Effector memory CD4-positive, alpha-beta T cell (primary cell): Measurements from ENCODE around the gene RNASEH2B.
A peak's percentile ranks its signal among the peaks of the same experiment; 100 is the strongest.

Experiments
- DNase-seq, 3 donors: peaks; one replicate each; pipeline ENCODE4 v3.0.0-alpha.2; 2020
- H3K27ac ChIP-seq: 2 replicates; pipeline ENCODE4 v1.7.0; 2013; ENCODE audit warnings: mild to moderate bottlenecking, low read length, moderate library complexity; ENCODE audit not compliant: insufficient read depth, poor library complexity, severe bottlenecking
- H3K27me3 ChIP-seq: replicated peaks from 2 replicates; pipeline ENCODE4 v1.7.0; 2013; ENCODE audit warnings: mild to moderate bottlenecking, low read length; ENCODE audit not compliant: insufficient read depth, control insufficient read depth, poor library complexity, severe bottlenecking
- H3K36me3 ChIP-seq: 2 replicates; pipeline ENCODE4 v1.7.0; 2013; ENCODE audit warnings: mild to moderate bottlenecking, low read length, moderate library complexity; ENCODE audit not compliant: control insufficient read depth, insufficient read depth
- H3K4me1 ChIP-seq: 2 replicates; pipeline ENCODE4 v1.7.0; 2013; ENCODE audit warnings: low read length, mild to moderate bottlenecking; ENCODE audit not compliant: control insufficient read depth, insufficient read depth, poor library complexity, severe bottlenecking
- H3K4me3 ChIP-seq: 2 replicates; pipeline ENCODE4 v1.7.0; 2013; ENCODE audit warnings: low read length, low read depth, mild to moderate bottlenecking; ENCODE audit not compliant: insufficient read depth, poor library complexity, severe bottlenecking
- H3K9me3 ChIP-seq: 2 replicates; pipeline ENCODE4 v1.7.0; 2013; ENCODE audit warnings: mild to moderate bottlenecking, low read length, moderate library complexity; ENCODE audit not compliant: control insufficient read depth

The RNASEH2B gene

DNA sequence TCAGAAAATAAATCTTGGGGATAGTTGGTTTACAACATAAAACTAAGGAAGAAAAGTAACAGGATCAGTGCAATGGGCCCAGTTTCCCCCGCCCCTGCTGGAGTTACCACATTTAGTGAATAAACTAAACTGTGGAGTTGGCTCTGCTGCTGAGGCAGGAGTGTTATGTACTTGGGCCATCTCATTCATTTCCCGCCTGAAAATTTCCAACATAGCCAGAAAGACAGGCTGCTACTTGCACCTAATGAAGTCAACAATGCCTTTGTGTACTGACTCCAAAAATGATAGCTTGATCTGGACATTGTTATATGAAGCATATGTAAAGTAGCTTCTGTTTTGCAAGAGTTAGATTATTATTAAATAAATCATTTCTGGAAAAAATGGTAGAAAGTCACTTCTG, 7.9 kb upstream of the RNASEH2B start:
- Histone ChIP-seq H3K27me3 (no peaks in the 10 kb centered on the region), H3K36me3 (no peaks in the 10 kb centered on the region), H3K4me1 (no peaks in the 10 kb centered on the region), H3K9me3 (no peaks in the 10 kb centered on the region), H3K4me3 (no peak overlapping the region), H3K27ac (no peak overlapping the region)
- DNase-seq = no peak

DNA sequence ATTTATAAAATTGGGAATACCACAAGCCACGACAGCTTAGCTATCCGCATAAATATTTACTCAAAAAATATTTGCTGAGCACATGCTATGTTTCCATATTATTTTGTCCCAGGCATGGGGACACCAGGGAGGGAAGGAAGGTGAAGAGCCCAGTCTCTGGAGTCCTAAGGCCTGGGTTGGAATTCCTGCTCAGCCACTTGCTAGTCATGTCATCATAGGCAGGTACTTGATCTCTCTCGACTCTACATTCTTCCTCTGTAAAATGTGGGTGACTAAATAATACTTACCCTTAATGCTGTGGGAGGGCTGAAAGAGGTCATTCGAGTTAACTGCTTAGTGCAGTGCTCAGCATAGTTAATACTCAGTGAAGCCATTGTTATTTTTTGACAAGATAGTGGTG, 4.3 kb upstream of the RNASEH2B start:
- Histone ChIP-seq H3K4me3 (no peak overlapping the region), H3K27ac (no peak overlapping the region), H3K9me3 (no peaks in the 10 kb centered on the region), H3K4me1 (no peaks in the 10 kb centered on the region), H3K36me3 (no peaks in the 10 kb centered on the region), H3K27me3 (no peaks in the 10 kb centered on the region)
- no peak for DNase-seq

DNA sequence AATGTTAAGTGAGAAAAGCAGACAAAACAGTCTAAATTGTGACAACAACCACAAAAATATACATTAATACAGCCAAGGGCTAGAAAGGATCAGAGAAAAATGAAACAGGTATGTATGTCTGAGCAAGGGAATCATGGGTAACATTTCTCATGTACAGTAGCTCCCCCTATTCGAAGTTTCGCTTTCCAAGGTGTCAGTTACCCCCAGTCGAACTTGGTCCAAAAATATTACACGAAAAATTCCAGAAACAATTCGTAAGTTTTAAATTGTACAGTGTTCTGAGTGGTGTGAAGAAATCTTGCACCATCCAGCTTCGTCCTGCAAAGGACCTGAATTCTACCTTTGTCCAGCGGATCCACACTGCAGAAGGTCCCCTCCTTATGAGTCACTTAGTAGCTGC, 1.8 kb upstream of the RNASEH2B start:
- Histone ChIP-seq H3K27ac (no peak overlapping the region), H3K27me3 (no peaks in the 10 kb centered on the region), H3K4me1 (peaks cover 10% of the 10 kb centered on the region), H3K9me3 (no peaks in the 10 kb centered on the region), H3K4me3 (no peak overlapping the region), H3K36me3 (no peaks in the 10 kb centered on the region)
- no peak for DNase-seq

DNA sequence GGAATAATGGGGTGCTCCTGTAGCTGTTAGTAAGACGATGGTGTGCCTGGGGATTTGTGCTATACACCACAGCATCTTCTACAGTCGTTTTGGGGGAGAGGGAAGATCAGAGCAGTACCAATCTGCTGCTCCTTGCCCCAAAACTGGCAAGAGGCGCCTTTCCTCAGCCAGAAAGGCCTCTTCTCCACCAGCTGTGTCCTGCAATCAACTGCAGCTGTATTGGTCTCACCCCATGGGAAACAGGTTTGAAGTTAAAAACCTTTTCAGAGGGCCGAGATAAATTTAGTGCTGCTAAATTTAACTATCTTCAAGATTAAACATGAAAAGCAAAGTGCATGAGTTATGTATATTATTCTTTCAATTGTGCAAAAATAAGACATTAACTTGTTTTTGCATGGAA, 1.2 kb upstream of the RNASEH2B start:
- peaks cover 10% of the 10 kb centered on the region for H3K4me1 ChIP-seq
- H3K4me3 ChIP-seq = no peak overlapping the region
- no peak for DNase-seq
- H3K27me3 ChIP-seq = no peaks in the 10 kb centered on the region
- H3K27ac ChIP-seq = no peak overlapping the region
- H3K36me3 ChIP-seq = no peaks in the 10 kb centered on the region
- H3K9me3 ChIP-seq = no peaks in the 10 kb centered on the region

DNA sequence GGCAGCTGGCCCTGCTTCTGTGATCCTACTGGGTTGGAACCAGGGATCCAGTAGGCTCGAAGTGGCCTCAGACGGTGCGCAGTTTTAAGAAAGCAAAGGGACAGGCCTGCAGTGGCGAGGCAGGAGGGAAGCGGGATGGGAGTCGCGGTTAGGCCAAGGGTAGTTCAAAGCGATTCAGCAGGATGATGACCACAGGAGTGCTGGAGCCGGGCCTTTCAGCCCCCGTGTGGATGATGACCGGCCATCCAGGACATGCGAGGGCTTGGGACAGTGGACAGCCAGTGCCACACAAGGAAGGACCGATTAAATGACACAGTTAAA, 854 bp downstream of the RNASEH2B start:
- H3K27me3 ChIP-seq = no peaks in the 10 kb centered on the region
- H3K27ac ChIP-seq = peak overlapping the region; percentile 95
- H3K36me3 ChIP-seq = no peaks in the 10 kb centered on the region
- peak overlapping the region; percentile 87 for H3K4me3 ChIP-seq
- DNase-seq = no peak
- H3K9me3 ChIP-seq = no peaks in the 10 kb centered on the region
- peaks cover 16% of the 10 kb centered on the region for H3K4me1 ChIP-seq

DNA sequence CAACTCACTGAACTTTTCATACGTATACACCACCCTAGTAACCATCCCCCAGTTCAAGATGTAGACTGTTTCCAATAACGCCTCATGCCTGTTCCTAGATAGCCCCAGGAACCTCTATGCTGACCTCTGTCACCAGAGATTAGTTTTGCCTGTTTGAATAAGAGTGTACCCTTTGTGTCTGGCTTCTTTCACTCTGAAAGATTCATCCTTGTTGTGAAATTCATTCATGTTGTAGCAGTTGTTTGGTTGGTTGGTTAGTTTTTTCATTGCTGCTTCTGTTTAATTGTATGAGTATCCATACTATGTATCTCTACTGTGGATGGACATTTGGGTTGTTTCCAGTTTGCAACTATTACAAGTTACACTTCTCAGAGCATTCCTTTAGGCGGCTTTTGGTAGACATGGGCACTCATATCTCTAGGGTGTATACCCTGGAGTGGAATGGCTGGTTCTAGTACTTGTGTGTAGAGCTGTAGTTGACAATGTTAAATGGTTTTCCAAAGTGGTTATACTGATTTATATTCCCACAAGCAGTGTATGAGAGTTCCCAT, 1.6 kb downstream of the RNASEH2B start:
- H3K4me1 ChIP-seq = peaks cover 21% of the 10 kb centered on the region

DNA sequence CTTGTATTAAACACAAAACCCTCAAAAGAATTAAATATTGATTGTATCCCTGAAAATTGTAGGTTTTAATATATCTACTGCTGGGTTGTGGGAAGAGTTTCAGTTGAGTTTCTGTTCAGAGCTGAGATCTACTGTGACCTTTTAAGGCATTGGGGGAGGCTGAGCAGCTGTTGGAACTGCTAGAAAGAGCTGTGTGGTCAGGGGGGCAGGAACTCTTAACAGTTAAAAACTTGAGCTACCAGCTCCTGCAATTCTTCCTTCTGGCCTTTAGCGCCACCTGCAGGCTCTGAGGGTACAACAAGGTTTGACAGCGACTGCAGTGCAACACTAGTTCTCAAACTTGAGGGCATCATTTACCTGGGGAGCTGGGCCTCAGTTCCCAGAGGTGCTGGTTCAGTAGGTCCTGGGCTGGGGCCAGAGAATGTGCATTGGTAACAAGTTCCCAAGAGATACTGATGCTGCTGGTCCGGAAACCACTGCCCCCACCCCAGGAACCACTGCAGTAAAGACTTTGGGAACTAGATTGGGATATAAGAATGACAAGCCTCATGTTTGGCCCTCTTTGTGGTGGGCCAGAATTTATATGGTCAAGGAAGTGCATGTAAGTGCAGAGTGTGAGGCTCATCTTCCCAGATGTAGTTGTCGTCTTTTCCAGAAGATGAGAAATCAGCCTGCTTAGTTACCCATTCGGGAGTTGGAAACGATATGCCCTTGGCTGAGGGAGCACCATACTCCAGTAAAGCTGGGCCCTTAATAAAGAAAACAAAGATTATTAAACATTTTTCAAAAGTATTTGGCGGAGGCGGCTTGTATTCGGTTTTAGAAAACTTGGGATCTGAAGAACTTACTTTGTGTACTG, 2.6 kb downstream of the RNASEH2B start:
- peaks cover 30% of the 10 kb centered on the region for H3K4me1 ChIP-seq
- no peaks in the 10 kb centered on the region for H3K36me3 ChIP-seq
- H3K27me3 ChIP-seq = no peaks in the 10 kb centered on the region
- H3K27ac ChIP-seq = peak overlapping the region; percentile 95
- H3K9me3 ChIP-seq = no peaks in the 10 kb centered on the region
- H3K4me3 ChIP-seq = peak overlapping the region; percentile 87
- DNase-seq = peak; percentile 67 to 81 (median 72)

More for the DNA sequence above, 1.6 kb downstream of the RNASEH2B start:
- peak overlapping the region; percentile 95 for H3K27ac ChIP-seq
- peak overlapping the region; percentile 87 for H3K4me3 ChIP-seq
- H3K27me3 ChIP-seq = no peaks in the 10 kb centered on the region
- H3K36me3 ChIP-seq = no peaks in the 10 kb centered on the region
- no peak for DNase-seq
- no peaks in the 10 kb centered on the region for H3K9me3 ChIP-seq

DNA sequence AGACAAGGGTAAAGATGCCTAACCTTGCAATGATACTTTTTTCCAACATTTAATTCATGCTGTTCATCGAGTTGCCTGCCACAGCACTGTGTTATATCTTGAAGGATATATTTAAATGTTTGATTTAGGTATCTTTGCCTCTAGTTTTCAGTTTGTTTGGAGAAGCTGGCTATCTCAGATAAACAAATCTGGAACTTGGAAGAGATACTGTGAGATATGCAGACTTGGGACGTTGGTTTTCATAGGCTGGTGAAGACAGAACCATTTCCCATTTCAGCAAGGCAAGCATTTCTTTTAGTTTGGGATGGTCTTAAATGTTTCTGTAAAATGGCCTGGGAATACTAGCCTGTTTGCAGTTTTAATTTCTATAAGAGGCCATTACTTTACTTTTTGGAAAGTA, 3.3 kb downstream of the RNASEH2B start:
- no peak overlapping the region for H3K27ac ChIP-seq
- no peak for DNase-seq
- peaks cover 33% of the 10 kb centered on the region for H3K4me1 ChIP-seq
- no peaks in the 10 kb centered on the region for H3K36me3 ChIP-seq
- no peak overlapping the region for H3K4me3 ChIP-seq
- H3K9me3 ChIP-seq = no peaks in the 10 kb centered on the region
- H3K27me3 ChIP-seq = no peaks in the 10 kb centered on the region

DNA sequence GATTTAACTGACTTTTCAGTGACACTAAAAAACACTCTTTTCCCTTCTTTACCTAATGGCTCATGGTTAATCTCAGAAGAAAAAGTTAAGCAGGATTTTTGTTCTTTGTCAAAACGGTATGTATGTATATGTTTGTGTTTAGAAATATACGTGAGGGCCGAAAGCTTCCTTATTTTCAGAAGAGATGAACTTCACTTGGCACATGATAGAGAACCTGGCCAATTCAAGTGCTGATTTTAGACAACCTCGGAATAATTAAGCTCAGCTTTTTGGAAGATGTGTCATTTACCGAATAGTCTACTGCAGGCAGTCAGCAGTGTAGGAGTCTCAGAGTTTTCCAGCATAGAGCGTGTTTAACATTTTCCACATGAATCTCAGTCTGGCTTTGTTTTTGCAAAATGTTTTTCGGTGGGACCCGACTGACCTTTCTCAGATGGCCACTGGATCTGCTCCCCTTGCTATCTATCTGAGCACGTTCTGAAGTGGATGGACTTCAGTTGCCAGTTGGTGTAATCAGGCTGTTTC, 4.6 kb downstream of the RNASEH2B start:
- H3K36me3 ChIP-seq = no peaks in the 10 kb centered on the region
- H3K9me3 ChIP-seq = no peaks in the 10 kb centered on the region
- H3K27me3 ChIP-seq = no peaks in the 10 kb centered on the region
- H3K4me3 ChIP-seq = no peak overlapping the region
- peaks cover 33% of the 10 kb centered on the region for H3K4me1 ChIP-seq
- H3K27ac ChIP-seq = no peak overlapping the region
- no peak for DNase-seq

DNA sequence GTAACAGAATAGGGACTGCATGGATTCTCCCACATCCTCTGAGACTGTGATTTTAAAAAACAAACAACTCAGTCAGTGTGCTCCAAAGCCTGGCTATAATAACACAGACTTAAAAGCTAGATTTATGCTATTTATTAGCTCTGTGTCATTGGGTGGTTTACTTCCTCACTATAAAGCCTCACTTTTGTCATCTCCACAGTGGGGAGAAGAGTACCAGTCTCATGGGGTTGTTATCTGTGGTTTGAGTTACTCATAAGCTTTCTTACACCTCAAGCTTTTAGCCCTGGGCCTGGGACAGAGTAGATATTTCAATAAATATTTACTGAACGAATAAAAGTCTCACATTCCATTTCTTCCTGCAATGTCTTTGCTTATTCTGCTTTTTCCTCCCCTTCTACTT, 5.3 kb downstream of the RNASEH2B start:
- Histone ChIP-seq H3K4me1 (peaks cover 33% of the 10 kb centered on the region), H3K27ac (no peak overlapping the region), H3K27me3 (no peaks in the 10 kb centered on the region), H3K4me3 (no peak overlapping the region), H3K36me3 (no peaks in the 10 kb centered on the region), H3K9me3 (no peaks in the 10 kb centered on the region)
- no peak for DNase-seq
